UCSD-AML1 (cell line): ENCODE data around the gene RXRB.
"Not testable (repeated sequence)": the region's sequence is repeated elsewhere in the genome, so short reads cannot be mapped to it uniquely, and the experiment has no call there.

Experiments
- DNase-seq: peaks from one replicate; lab custom pipeline; 2025; ENCODE audit not compliant: unreplicated experiment; lab: John Stamatoyannopoulos, UW

Gene RXRB

GRCh38 chr6:33164665-33165373 lies 35.6 kb downstream of the RXRB start:
- DNase-seq = no peak

GRCh38 chr6:33164176-33164575 lies 36.3 kb downstream of the RXRB start:
- no peak for DNase-seq

- DNase-seq = no peak
Measured at GRCh38 chr6:33163540-33163939, 36.9 kb downstream of the RXRB start.

- DNase-seq = peak; percentile 79
Measured at GRCh38 chr6:33161354-33162331, 38.8 kb downstream of the RXRB start.

GRCh38 chr6:33160728-33161344 lies 39.6 kb downstream of the RXRB start:
- peak; percentile 73 for DNase-seq

- DNase-seq = no peak
Measured at GRCh38 chr6:33160096-33160495, 40.4 kb downstream of the RXRB start.

GRCh38 chr6:33156964-33157363 lies 43.5 kb downstream of the RXRB start:
- no peak for DNase-seq

GRCh38 chr6:33156561-33156960 lies 43.9 kb downstream of the RXRB start:
- DNase-seq = no peak

GRCh38 chr6:33154349-33154748 lies 46.1 kb downstream of the RXRB start:
- no peak for DNase-seq

- DNase-seq = no peak
Measured at GRCh38 chr6:33151050-33151449, 49.4 kb downstream of the RXRB start.

- not testable (repeated sequence) for DNase-seq
Measured at GRCh38 chr6:33150560-33150959, 49.9 kb downstream of the RXRB start.

GRCh38 chr6:33147807-33148666 lies 52.4 kb downstream of the RXRB start:
- no peak for DNase-seq

- peak; percentile 46 for DNase-seq
Measured at GRCh38 chr6:33144373-33144772, 56.1 kb downstream of the RXRB start.
